A204.1 (cell line): ENCODE measurements around the gene MLLT1.

ENCODE experiments used
- FAIRE-seq: peaks from 2 replicates; lab custom pipeline; 2012; peaks lifted over from hg19 to GRCh38; lab: Jason Lieb, UNC

Gene MLLT1

GRCh38 chr19:6258812-6259311 lies 20.9 kb downstream of the MLLT1 start:
- FAIRE-seq = no peak

DNA sequence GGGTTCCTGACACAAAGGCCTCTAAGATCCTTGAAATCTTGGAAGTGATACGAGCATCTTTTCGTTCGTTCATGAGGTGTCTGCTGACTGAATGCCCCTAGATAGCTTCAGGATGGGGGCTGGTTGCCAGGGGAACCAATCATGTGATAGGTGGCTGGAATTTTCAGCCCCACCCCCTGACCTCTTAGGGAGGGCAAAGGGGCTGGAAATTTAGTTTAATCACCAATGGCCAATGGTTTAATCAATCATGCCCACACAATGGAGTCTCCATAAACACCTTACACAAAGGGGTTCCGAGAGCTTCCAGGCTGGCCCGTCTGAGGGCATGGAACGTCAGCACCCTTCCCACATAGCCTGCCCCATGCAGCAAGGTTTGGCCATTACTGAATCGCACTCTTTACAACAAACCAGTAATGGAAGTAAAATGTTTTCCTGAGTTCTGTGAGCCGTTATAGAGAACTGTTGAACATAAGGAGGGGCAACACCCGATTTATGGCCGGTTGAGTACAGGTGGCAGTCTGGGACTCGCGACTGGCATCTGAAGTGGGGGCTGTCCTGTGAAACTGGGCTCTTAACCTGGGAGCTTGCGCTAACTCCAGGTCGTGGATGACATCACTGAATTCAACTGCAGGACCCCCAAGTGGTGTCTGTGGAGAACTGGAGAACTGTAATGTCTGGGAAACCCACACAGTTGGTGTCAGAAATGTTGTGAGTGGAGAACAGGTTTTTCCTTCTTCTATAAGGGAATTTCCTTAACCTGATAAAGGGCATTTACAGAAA lies 25.6 kb downstream of the MLLT1 start:
- FAIRE-seq = no peak

DNA sequence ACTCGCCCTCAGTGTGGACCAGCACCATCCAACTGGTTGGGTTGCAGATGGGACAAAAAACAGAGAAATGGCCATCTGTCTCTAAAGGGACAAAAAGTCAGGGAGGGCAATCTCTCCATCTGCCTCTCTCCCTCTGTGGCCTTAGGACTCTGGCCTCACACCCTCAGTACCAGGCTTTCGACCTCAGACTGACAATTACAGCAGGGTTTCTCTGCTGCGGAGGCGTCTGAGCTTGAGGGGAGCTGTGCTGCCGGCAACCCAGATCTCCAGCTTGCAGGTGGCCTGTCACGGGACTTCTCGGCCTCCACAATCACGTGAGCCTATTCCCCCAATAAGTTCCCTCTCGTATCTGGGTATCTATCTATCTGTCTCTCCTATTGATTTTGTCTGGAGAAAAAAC lies 27.7 kb downstream of the MLLT1 start:
- no peak for FAIRE-seq

DNA sequence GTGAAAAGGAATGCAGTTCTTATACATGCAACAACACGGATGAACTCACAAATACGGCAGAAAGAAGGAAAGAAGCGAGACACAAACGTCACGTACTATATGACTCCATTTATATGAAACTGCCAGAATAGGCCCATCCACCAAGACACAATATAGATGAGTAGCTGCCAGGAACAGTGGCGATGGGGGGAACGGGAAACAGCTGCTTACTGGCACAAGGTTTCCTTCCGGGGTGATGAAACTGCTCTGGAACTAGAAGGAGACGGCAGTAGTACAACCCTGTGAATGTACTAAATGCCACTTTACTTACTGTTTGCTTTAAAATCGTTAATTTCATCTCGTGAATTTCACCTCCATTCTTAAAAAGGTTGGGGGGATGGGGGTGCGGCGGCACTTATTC lies 28.9 kb downstream of the MLLT1 start:
- FAIRE-seq = no peak

DNA sequence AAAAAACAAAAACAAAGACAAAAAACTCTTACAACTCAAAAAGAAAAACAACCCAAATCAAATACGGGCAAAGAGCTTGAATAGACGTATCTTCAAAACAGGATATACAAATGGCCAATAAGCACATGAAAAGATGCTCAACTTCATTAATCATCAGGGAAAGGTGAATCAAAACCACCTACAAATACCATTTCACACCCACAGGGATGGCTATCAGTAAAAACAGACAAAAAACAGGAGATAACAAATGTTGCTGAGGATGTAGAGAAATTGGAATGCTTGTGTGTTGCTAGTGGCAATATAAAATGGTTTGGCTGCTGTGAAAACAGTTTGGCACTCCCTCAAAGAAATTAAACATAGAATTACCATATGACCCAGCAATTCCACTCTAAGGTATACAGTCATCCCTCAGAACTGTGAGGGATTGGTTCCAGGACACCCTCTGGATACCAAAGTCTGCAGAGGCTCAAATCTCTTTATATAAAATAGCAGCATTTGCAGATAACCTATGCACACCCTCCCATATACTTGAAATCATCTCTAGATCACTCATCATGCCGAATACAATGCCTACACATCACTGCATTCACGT lies 29.7 kb downstream of the MLLT1 start:
- no peak for FAIRE-seq

GRCh38 chr19:6249296-6249695 lies 30.5 kb downstream of the MLLT1 start:
- no peak for FAIRE-seq

DNA sequence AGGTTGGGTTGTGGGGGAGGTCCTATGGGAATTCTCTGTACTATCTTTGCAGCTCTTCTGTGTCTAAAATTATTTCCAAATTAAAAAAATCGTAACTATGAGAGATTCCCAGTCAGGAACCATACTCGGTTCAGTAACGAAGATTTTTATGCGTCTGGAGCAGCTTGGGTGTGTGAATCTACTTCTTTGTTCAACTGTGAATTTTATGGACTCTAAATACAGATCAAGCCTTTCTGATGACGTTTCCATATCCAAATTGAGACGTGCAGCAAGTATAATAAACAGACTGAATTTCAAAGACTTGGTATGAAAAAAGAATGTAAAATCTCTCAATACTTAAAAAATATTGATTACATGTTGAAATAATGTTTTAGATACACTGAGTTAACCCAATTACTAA lies 30.9 kb downstream of the MLLT1 start:
- no peak for FAIRE-seq

GRCh38 chr19:6248341-6248740 lies 31.4 kb downstream of the MLLT1 start:
- no peak for FAIRE-seq

DNA sequence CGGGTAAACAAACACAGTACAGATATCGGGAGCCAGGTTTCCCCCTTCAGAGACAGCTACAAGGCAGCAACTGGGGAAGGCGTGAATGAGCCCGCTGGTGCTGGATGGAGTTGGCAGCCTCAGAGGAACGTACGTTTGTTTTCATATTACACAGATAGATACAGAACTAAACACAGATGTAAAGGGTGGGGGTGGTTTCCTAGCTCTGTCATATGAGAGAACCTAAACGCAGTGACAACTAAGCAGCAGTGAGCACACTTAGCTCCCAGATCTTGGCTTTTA lies 32.8 kb downstream of the MLLT1 start:
- no peak for FAIRE-seq

DNA sequence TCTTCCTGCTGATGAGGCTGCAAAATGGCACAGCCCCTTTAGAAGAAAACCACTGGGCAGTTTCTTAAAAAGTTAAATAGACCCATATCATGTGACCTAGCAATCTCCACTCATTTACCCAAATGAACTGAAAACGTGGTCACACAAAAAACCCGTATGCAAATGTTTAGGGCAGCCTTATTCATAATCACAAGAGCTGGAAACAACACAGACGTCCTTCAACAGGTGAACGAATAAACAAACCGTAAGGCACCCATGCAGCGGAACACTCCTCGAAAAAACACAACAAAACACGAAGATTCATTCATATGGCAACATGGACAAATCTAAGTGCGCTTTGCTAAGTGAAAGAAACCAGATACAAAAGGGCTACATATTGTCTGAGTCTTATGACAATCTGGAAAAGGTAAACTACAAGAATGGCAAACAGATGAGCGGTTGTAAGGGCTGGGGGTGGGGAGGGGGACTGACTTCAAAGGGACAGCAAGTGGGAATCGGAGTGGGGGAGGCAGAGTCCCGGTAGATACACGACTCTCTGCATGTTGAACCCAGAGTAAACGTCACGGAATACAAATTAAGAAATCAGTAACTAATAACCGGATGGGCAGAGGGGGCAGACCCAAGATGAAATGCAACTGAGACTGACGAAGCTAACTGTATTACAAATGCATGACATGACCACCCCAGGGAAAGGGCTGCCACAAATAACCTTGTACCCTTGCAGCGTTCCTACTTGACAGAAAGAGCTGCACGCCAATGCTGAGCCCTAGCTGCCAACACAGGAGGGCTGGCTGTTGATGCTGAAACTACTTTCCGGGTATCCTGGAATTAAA lies 33.4 kb downstream of the MLLT1 start:
- no peak for FAIRE-seq

GRCh38 chr19:6242677-6243076 lies 37.1 kb downstream of the MLLT1 start:
- no peak for FAIRE-seq

GRCh38 chr19:6241680-6242377 lies 37.9 kb downstream of the MLLT1 start:
- FAIRE-seq = no peak

DNA sequence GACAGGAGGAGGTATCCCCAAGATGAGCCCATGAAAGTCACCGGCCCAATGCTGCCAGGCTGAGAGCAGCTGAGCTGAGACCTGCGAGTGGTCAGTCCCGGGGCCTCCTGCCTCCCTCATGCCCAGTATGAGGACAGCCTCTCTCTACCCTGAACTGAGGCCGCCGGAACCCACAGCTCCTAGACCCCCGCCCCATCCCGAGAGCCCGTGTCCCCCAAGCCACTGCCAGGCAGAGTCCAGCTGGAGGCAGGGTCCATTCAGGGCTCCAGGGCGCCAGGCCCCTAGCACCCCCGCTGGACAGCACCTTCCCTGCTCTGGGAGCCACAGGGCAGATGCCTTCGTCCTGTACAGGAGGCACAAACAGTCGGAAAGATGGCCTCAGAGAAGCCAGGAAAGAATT lies 38.7 kb downstream of the MLLT1 start:
- no peak for FAIRE-seq

GRCh38 chr19:6239871-6240676 lies 39.7 kb downstream of the MLLT1 start:
- FAIRE-seq = no peak

- no peak for FAIRE-seq
Measured at GRCh38 chr19:6239401-6239844, 40.4 kb downstream of the MLLT1 start.

- FAIRE-seq = no peak
Measured at GRCh38 chr19:6238643-6239281, 41.0 kb downstream of the MLLT1 start.

DNA sequence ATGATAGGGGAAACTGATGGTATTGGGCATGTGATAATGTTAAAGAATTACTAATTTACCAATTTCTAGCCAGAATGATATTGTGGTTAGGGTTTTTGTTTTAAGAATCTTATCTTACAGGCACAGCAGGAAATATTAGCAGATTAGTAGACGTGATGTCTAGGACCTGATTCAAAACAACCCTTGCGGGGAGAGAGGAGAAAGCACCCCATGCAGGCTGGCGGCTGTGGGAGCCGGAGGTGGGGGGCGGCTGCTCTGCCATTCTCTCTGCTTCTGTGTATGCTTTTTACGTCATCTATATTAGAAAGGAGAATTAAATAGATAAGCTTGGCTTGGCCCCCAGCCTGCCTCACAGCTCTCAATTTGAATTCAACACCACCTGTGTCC lies 41.5 kb downstream of the MLLT1 start:
- no peak for FAIRE-seq

- FAIRE-seq = no peak
Measured at GRCh38 chr19:6236310-6237291, 43.2 kb downstream of the MLLT1 start.

DNA sequence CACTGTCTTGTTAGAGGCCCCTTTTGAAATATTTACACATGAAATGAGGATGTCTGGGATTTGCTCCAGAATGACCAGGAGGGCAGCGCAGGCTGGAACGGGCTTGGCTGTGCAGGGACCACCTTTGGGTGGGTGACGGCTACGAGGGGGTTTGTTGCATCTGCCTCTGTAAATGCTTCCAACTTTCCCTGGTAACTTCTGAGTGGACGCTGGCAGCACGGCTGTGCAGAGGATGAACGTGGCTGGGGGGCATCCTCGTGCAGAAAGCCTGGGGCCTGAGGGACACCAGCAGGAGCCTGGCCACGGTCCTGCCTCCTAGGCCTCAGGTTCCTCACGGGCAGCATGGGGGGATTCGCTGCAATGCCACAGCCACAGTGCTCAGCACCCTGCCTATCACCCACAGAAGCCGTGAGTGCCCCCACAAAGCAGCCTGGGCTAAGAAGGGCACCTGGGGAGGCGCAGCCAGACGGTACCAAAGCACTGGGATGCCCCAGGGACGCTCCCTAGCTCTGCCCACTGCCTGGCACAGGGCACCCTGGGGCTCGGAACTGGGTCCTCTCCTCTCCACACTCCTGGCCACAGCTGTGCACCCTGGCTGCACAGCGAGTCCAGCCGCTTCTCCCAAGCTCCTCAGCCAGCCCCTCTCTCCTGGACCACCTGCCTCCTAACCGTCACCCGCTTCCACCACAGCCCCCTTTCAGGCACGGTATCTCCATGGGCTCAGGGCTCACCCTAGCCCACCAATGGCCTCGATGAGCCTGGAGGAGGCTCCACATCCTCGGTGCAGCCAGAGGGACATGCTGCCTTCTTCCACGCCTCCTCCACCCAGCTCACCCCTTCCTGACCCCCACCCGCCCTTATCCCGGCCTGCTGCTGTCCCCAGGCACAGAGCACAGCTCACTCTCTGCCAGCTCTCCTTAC lies 44.5 kb downstream of the MLLT1 start:
- FAIRE-seq = no peak
